Tibial nerve (tissue), 4 donors: Measurements from ENCODE around the gene SNX18.

Experiments
- CTCF ChIP-seq, 5 experiments: fragments of 200-600 bp in 3 of 5; fragments of 450-650 bp in 2 of 5; sonication (generic) in 3 of 5; IDR thresholded peaks; one replicate each; pipeline ENCODE4 v1.5.1; 2016 to 2019; ENCODE audit warnings: antibody characterized with exemption in 5 of 5, mild to moderate bottlenecking in 3 of 5, moderate library complexity in 2 of 5
- EP300 ChIP-seq, 2 donors: sonication (generic); formaldehyde crosslinking; IDR thresholded peaks; one replicate each; pipeline ENCODE4 v1.6.1; 2017; ENCODE audit warnings: antibody characterized with exemption in 2 of 2, mild to moderate bottlenecking in 1 of 2
- POLR2A ChIP-seq, 2 donors: fragments of 450-650 bp; IDR thresholded peaks; one replicate each; pipeline ENCODE4 v1.6.1; 2017; ENCODE audit warnings: antibody characterized with exemption in 2 of 2, mild to moderate bottlenecking in 2 of 2, moderate library complexity in 2 of 2

- no peak for TF ChIP-seq POLR2A (IDR thresholded peaks at IDR 0.05)
- no peak for TF ChIP-seq CTCF (IDR thresholded peaks at IDR 0.05)
- TF ChIP-seq EP300 (IDR thresholded peaks at IDR 0.05) = no peak
Observed at GRCh38 chr5:54577937-54578653, 60.5 kb downstream of the SNX18 start.
